Measurements from ENCODE around the gene THAP12.

DNA sequence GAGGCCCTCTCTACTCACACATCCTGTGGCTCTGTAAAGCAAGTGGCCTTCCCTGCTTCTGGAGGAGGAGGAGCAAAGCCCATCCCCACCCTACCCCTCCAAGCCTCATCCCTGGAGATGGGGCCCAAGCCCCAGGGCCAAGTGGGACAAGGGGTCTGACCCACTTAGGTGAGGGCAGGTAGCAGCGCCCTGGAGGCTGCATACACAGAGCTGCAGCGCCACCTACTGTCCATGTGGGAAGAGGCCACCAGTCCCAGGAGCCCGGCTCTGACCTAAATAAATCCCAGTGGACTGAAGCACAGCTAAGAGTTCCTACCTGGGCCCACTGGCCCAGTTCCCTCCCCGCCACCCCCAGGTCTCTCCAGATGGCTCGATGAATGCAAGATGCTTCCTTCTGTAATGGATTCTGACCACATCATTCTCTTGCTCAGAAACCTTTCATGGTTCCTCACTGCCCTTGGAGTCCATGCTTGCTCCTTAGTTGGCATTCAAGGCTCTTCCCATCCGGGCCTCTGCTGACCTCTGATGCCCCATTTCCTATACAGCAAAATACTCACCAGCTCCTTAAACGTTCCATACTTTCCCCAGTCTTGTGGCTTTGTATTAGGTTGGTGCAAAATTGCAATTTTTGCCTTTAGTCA is 62.1 kb downstream of the THAP12 start:
- TF ChIP-seq POLR2A (IDR thresholded peaks at IDR 0.05; ENCODE audit: low read length) (no peak), GATA1 (IDR thresholded peaks at IDR 0.05; ENCODE audit: low read depth, low read length) (no peak)

Measured in erythroblast (primary cell).